ENCODE results near the gene SLAMF7. TPM values are rescaled to one million over a fixed set of nuclear protein-coding genes. Genes with fewer than 3 reads are reported as not detected.

The SLAMF7 gene
- total and polyA plus RNA-seq, 2 of the 8 experiments (the other 6 are each of a cell fraction or from before 2014, with no cell fraction given), result not detected

DNA sequence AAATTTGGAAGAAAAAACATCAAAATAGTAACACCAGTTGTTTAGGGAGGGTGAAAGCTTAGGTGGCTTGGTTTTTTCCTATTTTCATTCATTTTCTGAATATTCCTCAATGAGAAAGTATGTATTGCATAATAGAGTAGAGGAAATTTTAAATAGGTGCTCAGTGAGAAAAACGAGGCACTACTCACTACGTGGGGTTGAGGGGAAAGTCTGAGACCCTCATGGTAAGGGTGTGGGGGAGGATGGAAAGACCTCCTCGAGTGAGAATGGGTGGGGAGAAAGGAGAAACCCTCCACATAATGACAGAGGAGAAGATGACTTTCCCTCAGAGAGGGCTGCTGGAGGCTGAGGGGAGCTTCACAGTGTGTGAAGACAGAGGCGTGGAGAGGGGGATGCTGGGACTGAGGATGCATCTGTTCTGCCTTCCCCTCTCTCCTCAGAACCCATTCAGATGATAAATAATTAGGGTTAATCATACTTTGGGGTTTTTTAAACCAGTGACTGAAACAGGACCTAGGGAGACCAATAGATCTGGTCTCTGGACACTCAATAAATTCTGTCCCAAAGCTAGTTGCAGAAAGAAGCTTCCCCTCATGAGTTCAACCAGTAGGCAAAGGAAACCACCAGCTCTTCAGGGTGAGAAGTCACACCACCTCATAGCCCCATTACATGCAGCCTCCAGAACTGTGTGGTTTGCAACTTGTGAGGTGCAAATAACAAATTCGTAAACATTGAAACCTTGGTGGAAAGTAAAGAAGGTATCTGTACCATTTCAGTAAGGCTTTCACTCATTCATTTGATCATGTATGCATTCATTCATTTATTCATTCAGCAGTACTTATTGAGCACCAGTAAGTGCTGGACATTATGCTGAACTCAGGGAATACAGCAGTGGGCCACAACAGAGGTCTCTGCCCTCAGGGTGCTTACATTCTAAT is 17.1 kb downstream of the SLAMF7 start:
- ChIA-PET CTCF (ENCODE audit: partially characterized antibody) (interaction anchor here (1.0 to 4.2 kb wide), 5 partner anchors 13 to 75 kb away, joined by 3 to 22 read pairs (median 5); no protein-coding TSS in a partner anchor), POLR2A (ENCODE audit: partially characterized antibody) (interaction anchor here (0.6 kb wide), 1 partner anchor 483 kb away, joined by 3 read pairs; no protein-coding TSS in a partner anchor)
- WGBS, 2 experiments (ENCODE audit: extremely low coverage in 1 of 2, insufficient coverage in 1 of 2, insufficient read length in 1 of 2, insufficient replicate concordance in 2 of 2, low coverage in 1 of 2, low lambda C conversion rate in 2 of 2, missing lambda C conversion rate in 1 of 2), result 83% methylated on average over 5 of the region's 5 CpGs; no CpG with 5 or more reads in 1 of the 2 experiments
- Histone ChIP-seq H3K4ac (replicated peaks; ENCODE audit: insufficient read length, low read depth, low read length) (no peak overlapping the region), H2BK15ac (ENCODE audit: low read length) (no peak overlapping the region), H3K56ac (replicated peaks; ENCODE audit: insufficient read length, low read depth, low read length) (no peak overlapping the region), H4K91ac (replicated peaks; ENCODE audit: insufficient read length, low read length) (no peak overlapping the region), H3K27ac (ENCODE audit: low read depth, low read length) (no peak overlapping the region), H3K23me2 (ENCODE audit: low read depth, low read length) (no peaks in the 10 kb centered on the region), H3K27me3 (replicated peaks in 1 of 4; ENCODE audit: control insufficient read depth in 3 of 4, extremely low read depth in 1 of 4, insufficient read depth in 3 of 4, low read length in 3 of 4) (no peaks in the 10 kb centered on the region), H2BK20ac (ENCODE audit: low read length) (no peak overlapping the region), H2AK5ac (ENCODE audit: low read depth, low read length) (no peak overlapping the region), H2BK12ac (ENCODE audit: low read depth, low read length) (no peak overlapping the region), H3K4me3 (ENCODE audit: extremely low read depth in 1 of 4, insufficient read depth in 2 of 4, low read depth in 3 of 4, low read length in 4 of 4) (no peak overlapping the region), H4K5ac (ENCODE audit: insufficient read length, low read depth, low read length) (no peak overlapping the region), H3K14ac (ENCODE audit: insufficient read length) (no peak overlapping the region), H3K18ac (ENCODE audit: extremely low read depth, low read length) (no peak overlapping the region), H2AFZ (ENCODE audit: low read length) (no peak overlapping the region), H4K8ac (ENCODE audit: extremely low read depth, insufficient read depth, low read length) (no peak overlapping the region), H3K23ac (ENCODE audit: insufficient read length) (no peak overlapping the region), H2BK120ac (replicated peaks; ENCODE audit: low read depth, low read length) (no peak overlapping the region), H3K79me2 (ENCODE audit: control insufficient read depth in 1 of 2, insufficient read depth in 2 of 2, low read length in 2 of 2) (no peaks in the 10 kb centered on the region), H3K79me1 (ENCODE audit: low read depth, low read length) (no peaks in the 10 kb centered on the region), H3K36me3 (ENCODE audit: control insufficient read depth in 2 of 4, insufficient read depth in 4 of 4, low read length in 3 of 4) (no peaks in the 10 kb centered on the region), H2BK5ac (ENCODE audit: low read depth, low read length) (no peak overlapping the region), H3K4me2 (ENCODE audit: insufficient read depth in 1 of 2, low read depth in 2 of 2, low read length in 2 of 2) (no peak overlapping the region), H4K20me1 (replicated peaks in 1 of 2; ENCODE audit: control insufficient read depth in 1 of 2, insufficient read depth in 2 of 2, low read length in 2 of 2) (no peaks in the 10 kb centered on the region), H3K9ac (replicated peaks in 1 of 4; ENCODE audit: extremely low read depth in 1 of 4, low read depth in 3 of 4, low read length in 3 of 4) (no peak overlapping the region), H3K9me3 (ENCODE audit: insufficient read depth in 2 of 2, low read depth in 1 of 2, low read length in 1 of 2) (no peaks in the 10 kb centered on the region), H3K4me1 (replicated peaks in 1 of 4; ENCODE audit: control insufficient read depth in 3 of 4, insufficient read depth in 4 of 4, low read length in 3 of 4) (no peaks in the 10 kb centered on the region)
- DNase-seq (ENCODE audit: low read depth in 1 of 2, low spot score in 2 of 2), result no peak
- no peak for FAIRE-seq
- no peak for TF ChIP-seq ZNF274 (IDR thresholded peaks at IDR 0.05; ENCODE audit: borderline replicate concordance, extremely low read depth, low read length)
- no peak for TF ChIP-seq TCF12 (IDR thresholded peaks at IDR 0.05; ENCODE audit: low read depth, low read length)
- TF ChIP-seq BACH1 (IDR thresholded peaks at IDR 0.05; ENCODE audit: low read length), result no peak
- TF ChIP-seq GABPA (IDR thresholded peaks at IDR 0.05; ENCODE audit: borderline replicate concordance, insufficient read depth, low read length), result no peak
- no peak for TF ChIP-seq SIX5 (IDR thresholded peaks at IDR 0.05; ENCODE audit: low read depth, low read length)

Data from H1 (cell line).